ENCODE data around the gene STK40. TPM values are rescaled to one million over a fixed set of nuclear protein-coding genes. Genes with fewer than 3 reads are reported as not detected.

Gene STK40
- polyA plus RNA-seq, 3 donors = 40.2 to 47.7 (median 42.0) TPM

GRCh38 chr1:36383240-36383639, 2.5 kb downstream of the STK40 start:
- no peak for DNase-seq (ENCODE audit: extremely low read depth in 1 of 11, low read depth in 9 of 11, low spot score in 4 of 11)

GRCh38 chr1:36382669-36383068, 3.1 kb downstream of the STK40 start:
- DNase-seq (ENCODE audit: extremely low read depth in 1 of 11, low read depth in 9 of 11, low spot score in 4 of 11) = no peak

- no peak for DNase-seq (ENCODE audit: extremely low read depth in 1 of 11, low read depth in 9 of 11, low spot score in 4 of 11)
Observed at GRCh38 chr1:36382231-36382630, 3.5 kb downstream of the STK40 start.

- DNase-seq (ENCODE audit: extremely low read depth in 1 of 11, low read depth in 9 of 11, low spot score in 4 of 11) = no peak
Observed at GRCh38 chr1:36381405-36381804, 4.3 kb downstream of the STK40 start.

GRCh38 chr1:36380782-36381181, 4.9 kb downstream of the STK40 start:
- no peak for DNase-seq (ENCODE audit: extremely low read depth in 1 of 11, low read depth in 9 of 11, low spot score in 4 of 11)

- DNase-seq (ENCODE audit: extremely low read depth in 1 of 11, low read depth in 9 of 11, low spot score in 4 of 11) = no peak
Observed at GRCh38 chr1:36380143-36380619, 5.5 kb downstream of the STK40 start.

GRCh38 chr1:36377791-36378492, 7.8 kb downstream of the STK40 start:
- no peak for DNase-seq (ENCODE audit: extremely low read depth in 1 of 11, low read depth in 9 of 11, low spot score in 4 of 11)

GRCh38 chr1:36372617-36373016, 13.1 kb downstream of the STK40 start:
- DNase-seq (ENCODE audit: extremely low read depth in 1 of 11, low read depth in 9 of 11, low spot score in 4 of 11) = no peak

GRCh38 chr1:36369061-36369861, 16.5 kb downstream of the STK40 start:
- peak in 7 of 11 donors; percentile 57 to 82 (median 73) for DNase-seq (ENCODE audit: extremely low read depth in 1 of 11, low read depth in 9 of 11, low spot score in 4 of 11)

GRCh38 chr1:36367798-36368197, 17.9 kb downstream of the STK40 start:
- DNase-seq (ENCODE audit: extremely low read depth in 1 of 11, low read depth in 9 of 11, low spot score in 4 of 11) = no peak

GRCh38 chr1:36367066-36367465, 18.7 kb downstream of the STK40 start:
- no peak for DNase-seq (ENCODE audit: extremely low read depth in 1 of 11, low read depth in 9 of 11, low spot score in 4 of 11)

GRCh38 chr1:36366091-36366661, 19.5 kb downstream of the STK40 start:
- peak in 7 of 11 donors; percentile 44 to 81 (median 74) for DNase-seq (ENCODE audit: extremely low read depth in 1 of 11, low read depth in 9 of 11, low spot score in 4 of 11)

- no peak for DNase-seq (ENCODE audit: extremely low read depth in 1 of 11, low read depth in 9 of 11, low spot score in 4 of 11)
Observed at GRCh38 chr1:36365381-36365780, 20.3 kb downstream of the STK40 start.

GRCh38 chr1:36359911-36360550, 25.7 kb downstream of the STK40 start:
- DNase-seq (ENCODE audit: extremely low read depth in 1 of 11, low read depth in 9 of 11, low spot score in 4 of 11) = no peak

GRCh38 chr1:36359383-36359782, 26.3 kb downstream of the STK40 start:
- DNase-seq (ENCODE audit: extremely low read depth in 1 of 11, low read depth in 9 of 11, low spot score in 4 of 11) = no peak

GRCh38 chr1:36358514-36359084, 27.1 kb downstream of the STK40 start:
- DNase-seq (ENCODE audit: extremely low read depth in 1 of 11, low read depth in 9 of 11, low spot score in 4 of 11) = no peak

GRCh38 chr1:36355811-36356210, 29.9 kb downstream of the STK40 start:
- no peak for DNase-seq (ENCODE audit: extremely low read depth in 1 of 11, low read depth in 9 of 11, low spot score in 4 of 11)

GRCh38 chr1:36354486-36354885, 31.2 kb downstream of the STK40 start:
- no peak for DNase-seq (ENCODE audit: extremely low read depth in 1 of 11, low read depth in 9 of 11, low spot score in 4 of 11)

Measured in renal cortex interstitium (tissue), 11 donors.